OCI-LY7 (cell line): ENCODE measurements around the gene S100A2. TPM values are rescaled to one million over a fixed set of nuclear protein-coding genes. Genes with fewer than 3 reads are reported as not detected.

ENCODE experiments used
- BruUV-seq: library from RNA; stranded (reverse); fragments of 400-500 nt; replicated peaks from 2 replicates; lab custom pipeline; 2021; lab: Mats Ljungman, UMichigan
- CTCF ChIA-PET: fragments of 300-600 bp; sonication (Branson Sonifier 250); formaldehyde crosslinking; loops from one replicate; lab custom pipeline; 2022; ENCODE audit warnings: antibody characterized with exemption; ENCODE audit not compliant: unreplicated experiment; lab: Charles Lee
- POLR2A ChIA-PET: fragments of 300-600 bp; sonication (Branson Sonifier 250); formaldehyde crosslinking; loops from one replicate; lab custom pipeline; 2022; ENCODE audit warnings: antibody characterized with exemption; lab: Charles Lee
- DNase-seq: peaks from one replicate; pipeline ENCODE4 v3.0.0-alpha.2; 2015; ENCODE audit warnings: low spot score
- H2AFZ ChIP-seq: fragments of 200-600 bp; sonication (generic), shearing (Covaris generic); 2 replicates; pipeline ENCODE4 v1.6.1; 2014; ENCODE audit warnings: mild to moderate bottlenecking, antibody characterized with exemption, low read length, moderate library complexity
- H3K27ac ChIP-seq: fragments of 200-600 bp; sonication (generic); 2 replicates; pipeline ENCODE4 v1.5.1; 2014; ENCODE audit warnings: mixed run types, low read depth, mild to moderate bottlenecking, moderate library complexity, low read length, inconsistent platforms; ENCODE audit not compliant: poor library complexity, severe bottlenecking
- H3K36me3 ChIP-seq: fragments of 200-600 bp; sonication (generic); 2 replicates; pipeline ENCODE4 v1.6.1; 2014; ENCODE audit warnings: mild to moderate bottlenecking, antibody characterized with exemption, low read length, moderate library complexity, mixed read lengths; ENCODE audit not compliant: insufficient read depth
- H3K4me1 ChIP-seq: fragments of 200-600 bp; sonication (generic); 2 replicates; pipeline ENCODE4 v1.5.1; 2014; ENCODE audit warnings: mild to moderate bottlenecking, low read length; ENCODE audit not compliant: insufficient read depth, poor library complexity, severe bottlenecking
- H3K4me2 ChIP-seq: fragments of 200-600 bp; sonication (generic); 2 replicates; pipeline ENCODE4 v1.6.1; 2014; ENCODE audit warnings: mild to moderate bottlenecking, low read length
- H3K4me3 ChIP-seq: fragments of 200-600 bp; sonication (generic); 2 replicates; pipeline ENCODE4 v1.5.1; 2014; ENCODE audit warnings: mild to moderate bottlenecking, low read depth, low read length; ENCODE audit not compliant: poor library complexity, severe bottlenecking
- H3K79me2 ChIP-seq: fragments of 200-600 bp; sonication (generic); 2 replicates; pipeline ENCODE4 v1.6.1; 2016; ENCODE audit warnings: low read depth, mild to moderate bottlenecking, low read length, moderate library complexity, mixed read lengths; ENCODE audit not compliant: insufficient read depth
- H3K9me2 ChIP-seq: fragments of 200-600 bp; sonication (generic); 2 replicates; pipeline ENCODE4 v1.6.1; 2016; ENCODE audit warnings: mild to moderate bottlenecking, low read length, mixed read lengths; ENCODE audit not compliant: insufficient read depth
- H3K9me3 ChIP-seq: fragments of 200-600 bp; sonication (generic); 2 replicates; pipeline ENCODE4 v1.6.1; 2014; ENCODE audit warnings: mild to moderate bottlenecking, mixed run types, low read length, mixed read lengths
- H4K20me1 ChIP-seq: fragments of 200-600 bp; sonication (generic); 2 replicates; pipeline ENCODE4 v1.6.1; 2014; ENCODE audit warnings: mild to moderate bottlenecking, antibody characterized with exemption, low read length, moderate library complexity, mixed read lengths; ENCODE audit not compliant: insufficient read depth
- CTCF ChIP-seq: fragments of 200-600 bp; sonication (generic); conservative IDR thresholded peaks from 2 replicates; pipeline ENCODE4 v1.5.1; 2014; ENCODE audit warnings: mild to moderate bottlenecking, antibody characterized with exemption, low read length, moderate library complexity, mixed read lengths
- EZH2phosphoT487 ChIP-seq: fragments of 200-600 bp; sonication (generic); IDR thresholded peaks from 2 replicates; pipeline ENCODE4 v1.6.1; 2018; ENCODE audit warnings: low read depth, borderline replicate concordance, mild to moderate bottlenecking, mixed run types, antibody characterized with exemption, low read length, moderate library complexity, mixed read lengths
- intact Hi-C: fragments of 100-400 bp; cut with micrococcal nuclease; formaldehyde crosslinking; loops from one replicate; pipeline ENCODE4 v1.10.0; 2022; ENCODE audit not compliant: unreplicated experiment
- total RNA-seq, 2 experiments: library from RNA; depleted of rRNA in 1 of 2; stranded (reverse); fragments of >200 nt in 1 of 2; shearing (Covaris generic) in 1 of 2; gene quantifications; 2 replicates each; pipeline ENCODE4 v1.2.3, GENCODE V29; 2014 to 2022

The S100A2 gene
- total RNA-seq, 2 experiments from 2014 or later: 1.4 TPM; not detected in 1

DNA sequence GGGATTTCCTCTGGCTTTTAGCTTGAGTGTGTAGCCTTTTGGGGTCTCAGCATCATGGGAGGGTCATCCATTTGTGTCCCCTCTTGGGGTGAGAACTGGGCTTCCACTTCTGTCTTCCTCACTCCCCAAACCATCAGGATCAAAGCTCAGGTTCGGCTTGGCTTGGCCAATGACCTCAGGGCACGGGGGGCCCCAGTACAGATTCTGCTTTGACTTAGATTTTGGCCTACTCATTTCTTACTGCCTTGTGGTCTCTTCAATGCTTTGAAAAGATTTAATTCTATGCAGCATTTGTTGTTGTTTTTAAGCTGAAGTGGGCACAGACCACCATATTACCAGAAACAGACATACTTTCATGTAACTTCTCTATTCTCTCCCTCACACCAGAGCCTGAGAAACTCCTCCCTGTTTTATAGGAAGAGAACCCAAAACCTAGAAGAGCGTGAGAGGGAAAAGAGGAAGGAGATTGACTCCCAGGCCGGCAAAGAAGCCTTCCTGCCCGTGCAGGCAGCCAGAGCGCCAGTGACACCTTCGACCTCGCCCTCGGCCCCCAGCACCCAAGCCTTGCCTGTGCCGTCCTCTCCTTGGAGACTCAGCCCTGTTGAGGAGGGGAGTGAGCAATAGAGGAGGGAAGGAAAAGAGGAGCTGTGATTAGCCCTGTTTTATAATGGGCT lies 14.7 kb downstream of the S100A2 start:
- Histone ChIP-seq H3K9me3 (no peaks in the 10 kb centered on the region), H3K4me1 (peaks cover 1% of the 10 kb centered on the region), H4K20me1 (no peaks in the 10 kb centered on the region), H3K36me3 (no peaks in the 10 kb centered on the region), H2AFZ (no peak overlapping the region), H3K4me2 (no peak overlapping the region), H3K9me2 (no peaks in the 10 kb centered on the region), H3K79me2 (no peaks in the 10 kb centered on the region), H3K27ac (no peak overlapping the region), H3K4me3 (no peak overlapping the region)
- TF ChIP-seq EZH2phosphoT487: no peak
- TF ChIP-seq CTCF: no peak
- no TSS peak for BruUV-seq
- intact Hi-C loops: no loop called here
- ChIA-PET CTCF (interaction anchor here (0.6 kb wide), 1 partner anchor 12 kb away, joined by 3 read pairs; no protein-coding TSS in a partner anchor), POLR2A (no interaction called here)
- DNase-seq: no peak

DNA sequence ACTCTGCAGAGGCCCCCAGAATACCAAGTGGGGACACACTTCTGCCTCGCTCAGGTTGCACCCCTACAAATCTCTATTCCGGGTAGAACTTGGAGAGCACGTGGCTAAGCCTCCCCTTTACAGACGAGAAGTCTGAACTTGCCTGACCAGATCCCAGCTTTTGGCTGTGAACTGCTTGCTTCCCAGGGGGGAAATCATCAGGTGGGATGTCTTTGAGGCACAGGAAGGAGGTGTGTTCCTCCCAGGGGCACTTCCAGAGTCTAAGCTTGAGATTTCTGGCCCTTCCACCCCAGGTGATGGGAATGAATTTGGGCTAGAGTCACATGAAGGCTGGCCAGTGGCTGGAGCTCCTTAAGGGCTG lies 15.3 kb downstream of the S100A2 start:
- H3K9me3 ChIP-seq: no peaks in the 10 kb centered on the region
- no peaks in the 10 kb centered on the region for H3K79me2 ChIP-seq
- no peaks in the 10 kb centered on the region for H4K20me1 ChIP-seq
- no peak overlapping the region for H2AFZ ChIP-seq
- no peaks in the 10 kb centered on the region for H3K36me3 ChIP-seq
- POLR2A ChIA-PET: no interaction called here
- H3K4me2 ChIP-seq: no peak overlapping the region
- H3K4me1 ChIP-seq: peaks cover 7% of the 10 kb centered on the region
- no peak for TF ChIP-seq EZH2phosphoT487
- TF ChIP-seq CTCF: no peak
- no peak overlapping the region for H3K4me3 ChIP-seq
- no peak for DNase-seq
- no peaks in the 10 kb centered on the region for H3K9me2 ChIP-seq
- BruUV-seq: no TSS peak
- intact Hi-C loops: no loop called here
- CTCF ChIA-PET: no interaction called here
- H3K27ac ChIP-seq: no peak overlapping the region

GRCh38 chr1:153549741-153550397 lies 15.8 kb downstream of the S100A2 start:
- no peaks in the 10 kb centered on the region for H4K20me1 ChIP-seq
- BruUV-seq: no TSS peak
- no peaks in the 10 kb centered on the region for H3K79me2 ChIP-seq
- H3K4me1 ChIP-seq: peaks cover 12% of the 10 kb centered on the region
- H3K9me2 ChIP-seq: no peaks in the 10 kb centered on the region
- H3K4me2 ChIP-seq: no peak overlapping the region
- DNase-seq: no peak
- intact Hi-C loops: no loop called here
- H3K36me3 ChIP-seq: no peaks in the 10 kb centered on the region
- TF ChIP-seq EZH2phosphoT487 (no peak), CTCF (no peak)
- CTCF ChIA-PET: no interaction called here
- no peaks in the 10 kb centered on the region for H3K9me3 ChIP-seq
- POLR2A ChIA-PET: no interaction called here
- no peak overlapping the region for H3K4me3 ChIP-seq
- no peak overlapping the region for H2AFZ ChIP-seq
- no peak overlapping the region for H3K27ac ChIP-seq
